CD4-positive, CD25-positive, alpha-beta regulatory T cell (primary cell): ENCODE data around the gene GEMIN2. TPM values are rescaled to one million over a fixed set of nuclear protein-coding genes. Genes with fewer than 3 reads are reported as not detected.
A peak's percentile ranks its signal among the peaks of the same experiment; 100 is the strongest.
"Not testable (repeated sequence)": the region's sequence is repeated elsewhere in the genome, so short reads cannot be mapped to it uniquely, and the experiment has no call there.

ENCODE experiments used
- ATAC-seq, 2 donors: fragments of 150-1000 bp; cut with Tn5 transposase; one replicate each; pipeline ENCODE4 v1.10.0; 2021; ENCODE audit warnings: low read depth in 2 of 2, moderate number of reproducible peaks in 2 of 2, moderate library complexity in 1 of 2
- DNase-seq, 3 donors: peaks; one replicate each; pipeline versions ENCODE4 v3.0.0 to v3.0.0-alpha.2; 2012 to 2022; ENCODE audit warnings: mixed read lengths in 1 of 3
- H3K27ac ChIP-seq: one replicate; pipeline ENCODE4 v1.7.0; 2013; ENCODE audit warnings: mild to moderate bottlenecking, low read length; ENCODE audit not compliant: insufficient read depth, poor library complexity, severe bottlenecking
- H3K27me3 ChIP-seq: one replicate; pipeline ENCODE4 v1.7.0; 2013; ENCODE audit warnings: low read length; ENCODE audit not compliant: control insufficient read depth, insufficient read depth
- H3K36me3 ChIP-seq: one replicate; pipeline ENCODE4 v1.7.0; 2013; ENCODE audit warnings: mild to moderate bottlenecking, low read length, moderate library complexity; ENCODE audit not compliant: control insufficient read depth, insufficient read depth
- H3K4me1 ChIP-seq: 2 replicates; pipeline ENCODE4 v1.7.0; 2013; ENCODE audit warnings: mild to moderate bottlenecking, low read length; ENCODE audit not compliant: insufficient read depth, control insufficient read depth, poor library complexity, severe bottlenecking
- H3K4me3 ChIP-seq: one replicate; pipeline ENCODE4 v1.7.0; 2013; ENCODE audit warnings: low read depth, mild to moderate bottlenecking, low read length, moderate library complexity
- H3K9me3 ChIP-seq, 2 experiments: 1 replicate in 1 of 2; 2 replicates in 1 of 2; pipeline ENCODE4 v1.7.0; 2013; ENCODE audit warnings: low read length in 2 of 2, mild to moderate bottlenecking in 1 of 2, moderate library complexity in 1 of 2; ENCODE audit not compliant: control insufficient read depth in 2 of 2
- H3K27ac Mint-ChIP-seq, 3 donors: one replicate each; pipeline ENCODE4 v1.8.0; 2020 to 2022; ENCODE audit warnings: mild to moderate bottlenecking in 3 of 3, mixed read lengths in 3 of 3, moderate library complexity in 2 of 3
- H3K27me3 Mint-ChIP-seq: one replicate; pipeline ENCODE4 v1.8.0; 2022; ENCODE audit warnings: mild to moderate bottlenecking, mixed read lengths
- H3K36me3 Mint-ChIP-seq: one replicate; pipeline ENCODE4 v1.8.0; 2020; ENCODE audit warnings: mixed read lengths
- H3K4me1 Mint-ChIP-seq, 4 donors: one replicate each; pipeline ENCODE4 v1.8.0; 2020 to 2022; ENCODE audit warnings: mixed read lengths in 4 of 4, mild to moderate bottlenecking in 1 of 4
- H3K4me3 Mint-ChIP-seq, 4 donors: one replicate each; pipeline ENCODE4 v1.8.0; 2020 to 2022; ENCODE audit warnings: mild to moderate bottlenecking in 4 of 4, mixed read lengths in 4 of 4, moderate library complexity in 3 of 4
- H3K9me3 Mint-ChIP-seq, 7 donors: one replicate each; pipeline ENCODE4 v1.8.0; 2020 to 2022; ENCODE audit warnings: mixed read lengths in 7 of 7, mild to moderate bottlenecking in 3 of 7, moderate library complexity in 2 of 7
- polyA plus RNA-seq, 4 donors: library from polyadenylated mRNA; unstranded; fragments of 300-500 nt; fragmentation: Illumina TruSeq; gene quantifications; one replicate each; pipeline ENCODE4 v1.2.3, GENCODE V29; 2021
- total RNA-seq: library from RNA; stranded (reverse); gene quantifications from one replicate; pipeline ENCODE4 v1.2.3, GENCODE V29; 2022

Gene GEMIN2
- total and polyA plus RNA-seq, 5 donors from 2014 or later: 13.4 to 18.8 (median 17.7) TPM

DNA sequence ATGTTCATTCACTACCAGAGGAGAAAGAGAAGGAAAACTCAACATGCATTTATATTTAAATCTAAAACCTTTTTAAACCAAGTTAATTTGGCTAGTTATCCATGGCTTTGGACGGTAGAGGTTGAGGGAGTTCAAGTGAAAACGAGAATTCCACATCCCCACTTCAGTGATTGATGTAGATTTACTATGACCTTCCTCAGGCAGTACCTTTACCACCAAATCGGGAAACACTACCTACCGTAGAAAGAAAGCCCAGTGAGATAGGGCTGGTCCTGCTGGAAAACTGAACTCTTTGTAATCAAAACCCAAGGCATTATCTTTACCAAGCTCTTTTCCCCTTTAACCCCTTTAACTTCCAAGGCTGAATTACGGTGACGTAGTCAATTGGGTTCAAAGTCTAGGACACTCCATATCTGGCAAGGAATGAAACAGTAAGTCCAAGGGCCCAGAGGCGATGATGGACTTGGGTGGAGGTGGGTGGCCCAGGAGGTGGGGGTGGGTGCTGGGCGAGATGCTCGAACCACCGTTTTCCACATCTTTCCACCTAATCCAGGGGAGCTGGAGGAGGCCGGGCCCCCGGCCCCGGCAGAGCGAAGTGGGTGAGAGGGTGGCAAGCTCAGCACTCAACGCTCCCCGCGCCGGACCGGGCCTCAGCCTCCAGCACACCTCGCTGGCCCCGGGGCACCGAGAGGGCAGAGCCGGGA lies 11.7 kb upstream of the GEMIN2 start:
- H3K9me3 ChIP-seq: no peaks in the 10 kb centered on the region
- peak overlapping the region; percentile 91 for H3K4me3 ChIP-seq
- H3K4me1 ChIP-seq: peaks cover 36% of the 10 kb centered on the region
- Mint-ChIP-seq H3K9me3 (no peaks in the 10 kb centered on the region), H3K27me3 (no peaks in the 10 kb centered on the region), H3K4me1 (peaks cover 16 to 63% (median 39%) of the 10 kb centered on the region in 4 donors), H3K36me3 (peaks cover 4% of the 10 kb centered on the region), H3K27ac (peak overlapping the region; percentile 95 to 97 (median 96)), H3K4me3 (peak overlapping the region; percentile 94 to 100 (median 96))
- H3K36me3 ChIP-seq: no peaks in the 10 kb centered on the region
- ATAC-seq (peak in 1 of 2 donors; percentile 13), DNase-seq (peak in 2 of 3 donors; percentile 9 to 31)
- H3K27me3 ChIP-seq: no peaks in the 10 kb centered on the region
- peak overlapping the region; percentile 93 for H3K27ac ChIP-seq

- peak within 1 kb of the TSS; percentile 93 for H3K27ac ChIP-seq
- ATAC-seq (peak; percentile 93 to 95), DNase-seq (peak; percentile 82 to 92 (median 85))
- H3K4me1 ChIP-seq: peaks cover 32% of the 10 kb centered on the region
- no peaks in the 10 kb centered on the region for H3K9me3 ChIP-seq
- no peaks in the 10 kb centered on the region for H3K9me3 Mint-ChIP-seq
- no peaks in the 10 kb centered on the region for H3K27me3 Mint-ChIP-seq
- H3K36me3 Mint-ChIP-seq: peaks cover 4% of the 10 kb centered on the region
- no peaks in the 10 kb centered on the region for H3K27me3 ChIP-seq
- H3K4me3 Mint-ChIP-seq: peak within 1 kb of the TSS; percentile 96 to 100 (median 98)
- peak within 1 kb of the TSS; percentile 95 for H3K4me3 ChIP-seq
- peak within 1 kb of the TSS; percentile 97 to 99 (median 98) for H3K27ac Mint-ChIP-seq
- peaks cover 15 to 58% (median 38%) of the 10 kb centered on the region in 4 donors for H3K4me1 Mint-ChIP-seq
- no peaks in the 10 kb centered on the region for H3K36me3 ChIP-seq
These were observed 10.9 kb upstream of the GEMIN2 start, which contains the start of gene SEC23A for GRCh38 chr14:39102969-39103957. Gene SEC23A, minus strand, starts transcription at chr14:39103235. Its CDS starts 7,117 bp downstream, at chr14:39096118.

DNA sequence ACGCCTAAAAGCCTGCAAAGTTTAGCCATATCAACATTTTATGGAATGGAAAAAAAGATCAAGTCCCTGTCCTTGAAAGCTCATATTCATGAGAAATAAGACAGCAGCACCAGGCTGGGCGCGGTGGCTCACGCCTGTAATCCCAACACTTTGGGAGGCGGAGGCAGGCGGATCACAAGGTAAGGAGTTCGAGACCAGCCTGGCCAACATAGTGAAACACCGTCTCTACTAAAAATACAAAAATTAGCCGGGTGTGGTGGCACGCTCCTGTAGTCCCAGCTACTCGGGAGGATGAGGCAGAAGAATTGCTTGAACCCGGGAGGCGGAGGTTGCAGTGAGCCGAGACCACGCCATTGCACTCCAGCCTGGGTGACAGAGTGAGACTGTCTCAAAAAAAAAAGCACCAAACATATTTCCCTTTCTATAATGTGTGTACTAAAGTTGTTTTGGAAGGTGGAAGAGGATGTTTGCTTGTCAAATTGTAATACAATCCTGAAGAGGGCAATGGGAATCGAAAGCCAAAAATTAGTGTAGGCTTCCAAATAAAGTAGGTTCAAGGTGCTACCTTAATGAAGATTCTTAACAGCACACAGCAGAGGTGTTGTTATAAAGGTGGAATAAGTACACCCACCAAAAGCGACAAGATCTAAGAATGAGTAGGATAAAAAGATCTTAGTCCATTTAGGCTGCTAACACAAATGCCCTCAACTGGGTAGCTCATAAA lies 9.9 kb upstream of the GEMIN2 start:
- H3K27me3 ChIP-seq, H3K36me3 Mint-ChIP-seq, DNase-seq, H3K36me3 ChIP-seq, ATAC-seq, H3K9me3 ChIP-seq, H3K27me3 Mint-ChIP-seq, H3K9me3 Mint-ChIP-seq: not testable (repeated sequence)
- Histone ChIP-seq H3K27ac (peak overlapping the region; percentile 93), H3K4me1 (peaks cover 24% of the 10 kb centered on the region), H3K4me3 (peak overlapping the region; percentile 95)
- H3K27ac Mint-ChIP-seq: peak overlapping the region; percentile 97 to 99 (median 98)
- peak overlapping the region; percentile 96 to 100 (median 98) for H3K4me3 Mint-ChIP-seq
- peaks cover 14 to 55% (median 37%) of the 10 kb centered on the region in 4 donors for H3K4me1 Mint-ChIP-seq

DNA sequence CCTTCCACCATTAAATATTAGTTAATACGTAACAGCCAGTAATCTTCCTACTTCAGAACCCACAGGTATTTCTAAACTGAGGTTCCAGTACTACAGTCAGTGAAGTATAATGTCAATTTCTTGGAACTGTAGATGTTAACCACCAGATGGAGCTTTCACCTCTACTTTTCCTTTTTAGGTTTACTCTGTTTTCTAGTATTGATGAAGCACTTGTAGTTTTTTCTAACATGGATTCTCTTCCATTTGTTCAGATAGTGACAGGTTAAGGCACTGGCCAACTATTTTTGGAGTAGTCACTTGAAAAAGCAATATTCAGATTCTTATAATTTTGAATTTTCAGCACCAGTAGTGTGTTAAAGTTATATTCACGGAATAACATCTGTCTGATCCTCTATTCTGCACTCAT lies 6.5 kb upstream of the GEMIN2 start:
- Histone ChIP-seq H3K27ac (no peak overlapping the region), H3K4me1 (peaks cover 10% of the 10 kb centered on the region), H3K9me3 (no peaks in the 10 kb centered on the region), H3K4me3 (no peak overlapping the region), H3K36me3 (no peaks in the 10 kb centered on the region), H3K27me3 (no peaks in the 10 kb centered on the region)
- Mint-ChIP-seq H3K4me3 (peak overlapping the region in 2 of 4 donors; percentile 62 to 83), H3K9me3 (no peaks in the 10 kb centered on the region), H3K27me3 (no peaks in the 10 kb centered on the region), H3K27ac (peak overlapping the region in 2 of 3 donors; percentile 7 to 44), H3K36me3 (no peaks in the 10 kb centered on the region), H3K4me1 (peaks cover 4 to 25% (median 14%) of the 10 kb centered on the region in 4 donors)
- no peak for ATAC-seq
- peak in 2 of 3 donors; percentile 35 to 70 for DNase-seq

GRCh38 chr14:39108791-39109190 lies 5.3 kb upstream of the GEMIN2 start:
- Mint-ChIP-seq H3K36me3 (no peaks in the 10 kb centered on the region), H3K4me3 (peak overlapping the region in 1 of 4 donors; percentile 4), H3K4me1 (peaks cover 1 to 17% (median 11%) of the 10 kb centered on the region in 4 donors), H3K27ac (no peak overlapping the region), H3K9me3 (no peaks in the 10 kb centered on the region), H3K27me3 (no peaks in the 10 kb centered on the region)
- Histone ChIP-seq H3K9me3 (no peaks in the 10 kb centered on the region), H3K27me3 (no peaks in the 10 kb centered on the region), H3K36me3 (no peaks in the 10 kb centered on the region), H3K27ac (no peak overlapping the region), H3K4me1 (peaks cover 12% of the 10 kb centered on the region), H3K4me3 (no peak overlapping the region)
- DNase-seq (no peak), ATAC-seq (no peak)

DNA sequence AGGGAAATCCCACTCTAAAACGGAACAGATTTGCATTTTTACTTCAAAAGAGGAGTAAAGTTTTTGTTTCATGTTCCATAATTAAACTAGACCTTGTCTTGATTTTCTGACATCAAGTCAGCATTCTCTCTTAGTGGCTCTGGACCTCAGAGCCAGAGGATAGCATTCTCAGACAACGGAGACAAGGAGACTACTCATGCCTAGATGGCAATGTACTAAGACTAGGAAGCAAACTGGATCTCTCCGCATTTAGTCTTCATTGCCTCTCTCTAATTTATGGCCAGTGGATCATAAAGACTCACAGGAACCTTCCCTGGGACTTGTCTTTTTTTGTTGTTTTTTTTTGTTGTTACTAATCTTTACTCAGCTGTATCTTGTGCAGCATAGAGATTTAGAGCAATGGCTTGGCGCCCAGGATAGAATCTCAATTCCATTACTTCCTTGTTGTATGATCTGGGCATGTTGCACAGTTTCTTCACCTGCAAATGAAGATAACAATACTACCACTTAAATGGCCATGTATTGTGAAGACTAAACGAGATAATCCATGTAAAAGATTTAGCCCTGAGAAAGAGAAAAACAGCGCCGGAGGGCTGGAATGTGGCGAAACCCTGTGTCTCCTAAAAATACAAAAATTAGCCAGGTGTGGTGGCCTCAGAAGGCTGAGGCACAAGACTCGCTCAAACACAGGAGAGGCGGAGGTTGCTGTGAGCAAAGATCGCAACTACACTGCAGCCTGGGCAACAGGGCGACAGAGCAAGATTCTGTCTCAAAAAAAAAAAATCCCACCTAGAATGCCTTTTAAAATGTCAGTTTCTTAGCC lies 4.0 kb upstream of the GEMIN2 start:
- Histone ChIP-seq H3K4me1 (peaks cover 15% of the 10 kb centered on the region), H3K27me3 (no peaks in the 10 kb centered on the region), H3K4me3 (no peak overlapping the region), H3K27ac (no peak overlapping the region), H3K36me3 (no peaks in the 10 kb centered on the region), H3K9me3 (no peaks in the 10 kb centered on the region)
- H3K27me3 Mint-ChIP-seq: no peaks in the 10 kb centered on the region
- H3K4me1 Mint-ChIP-seq: peaks cover 9 to 22% (median 17%) of the 10 kb centered on the region in 4 donors
- H3K36me3 Mint-ChIP-seq: no peaks in the 10 kb centered on the region
- ATAC-seq: no peak
- peak overlapping the region in 1 of 3 donors; percentile 32 for H3K27ac Mint-ChIP-seq
- H3K9me3 Mint-ChIP-seq: no peaks in the 10 kb centered on the region
- no peak for DNase-seq
- peak overlapping the region in 1 of 4 donors; percentile 56 for H3K4me3 Mint-ChIP-seq
